SK-N-SH (cell line): ENCODE results near the gene MED29. TPM values are rescaled to one million over a fixed set of nuclear protein-coding genes. Genes with fewer than 3 reads are reported as not detected.
A peak's percentile ranks its signal among the peaks of the same experiment; 100 is the strongest.

ENCODE experiments used
- CTCF ChIA-PET: fragments of 300-600, 350-600 bp; formaldehyde crosslinking; extraction: SDS; loops from one replicate; lab custom pipeline; 2021; lab: Yijun Ruan, JAX
- POLR2A ChIA-PET: fragments of 350-600 bp; sonication (Branson Sonifier 250); formaldehyde crosslinking; extraction: SDS; loops from one replicate; lab custom pipeline; 2020; ENCODE audit warnings: antibody characterized with exemption, inconsistent platforms; lab: Yijun Ruan, JAX
- DNase-seq: peaks from one replicate; pipeline ENCODE4 v3.0.0; 2012
- H2AFZ ChIP-seq: fragments of 200-600 bp; sonication (generic); 2 replicates; pipeline ENCODE4 v1.8.1; 2016; ENCODE audit warnings: antibody characterized with exemption, mild to moderate bottlenecking, low read depth
- H3F3A ChIP-seq: fragments of 200-600 bp; sonication (generic); replicated peaks from 2 replicates; pipeline ENCODE3; 2016; ENCODE audit warnings: antibody characterized with exemption, mild to moderate bottlenecking; ENCODE audit not compliant: insufficient read depth
- H3K27ac ChIP-seq, 2 experiments: fragments of 200-500 bp in 1 of 2; fragments of 200-600 bp in 1 of 2; sonication (Bioruptor generic) in 1 of 2; sonication (generic), shearing (Covaris generic) in 1 of 2; 2 replicates each; pipeline versions ENCODE4 v1.5.1 to v1.6.1; 2014 to 2016; ENCODE audit warnings: low read depth in 2 of 2, inconsistent platforms in 1 of 2, low read length in 1 of 2, mild to moderate bottlenecking in 1 of 2, mixed read lengths in 1 of 2
- H3K27me3 ChIP-seq: fragments of 200-600 bp; sonication (generic), shearing (Covaris generic); 2 replicates; pipeline ENCODE4 v1.6.1; 2016; ENCODE audit warnings: mixed run types; ENCODE audit not compliant: insufficient read depth
- H3K36me3 ChIP-seq, 2 experiments: fragments of 200-500 bp in 1 of 2; fragments of 200-600 bp in 1 of 2; sonication (Bioruptor generic) in 1 of 2; sonication (generic) in 1 of 2; replicated peaks in 1 of 2; 2 replicates each; pipeline versions ENCODE3 to v1.5.1; 2014 to 2016; ENCODE audit warnings: low read length in 1 of 2, mild to moderate bottlenecking in 1 of 2; ENCODE audit not compliant: insufficient read depth in 2 of 2, control insufficient read depth in 1 of 2
- H3K4me1 ChIP-seq, 2 experiments: fragments of 200-500 bp in 1 of 2; fragments of 200-600 bp in 1 of 2; sonication (Bioruptor generic) in 1 of 2; sonication (generic), shearing (Covaris generic) in 1 of 2; 2 replicates each; pipeline versions ENCODE4 v1.5.1 to v1.6.1; 2014 to 2016; ENCODE audit warnings: low read depth in 1 of 2, low read length in 1 of 2, mixed run types in 1 of 2; ENCODE audit not compliant: insufficient read depth in 2 of 2, control insufficient read depth in 1 of 2
- H3K4me2 ChIP-seq: fragments of 200-600 bp; sonication (generic), shearing (Covaris generic); 2 replicates; pipeline ENCODE4 v1.6.1; 2017; ENCODE audit warnings: mixed run types
- H3K4me3 ChIP-seq, 2 experiments: fragments of 200-500 bp in 1 of 2; fragments of 200-600 bp in 1 of 2; sonication (Bioruptor generic) in 1 of 2; sonication (generic), shearing (Covaris generic) in 1 of 2; 2 replicates each; pipeline versions ENCODE4 v1.5.1 to v1.8.1; 2014 to 2016; ENCODE audit warnings: low read depth in 2 of 2, inconsistent platforms in 1 of 2, low read length in 1 of 2, mild to moderate bottlenecking in 1 of 2, mixed read lengths in 1 of 2, moderate library complexity in 1 of 2
- H3K79me2 ChIP-seq: fragments of 200-600 bp; sonication (generic); 2 replicates; pipeline ENCODE4 v1.8.1; 2017; ENCODE audit warnings: mild to moderate bottlenecking; ENCODE audit not compliant: insufficient read depth
- H3K9ac ChIP-seq: fragments of 200-600 bp; sonication (generic); 2 replicates; pipeline ENCODE4 v1.6.1; 2017; ENCODE audit warnings: mixed run types
- H3K9me2 ChIP-seq: fragments of 200-600 bp; sonication (generic); 2 replicates; pipeline ENCODE4 v1.6.1; 2017; ENCODE audit warnings: mixed run types
- H3K9me3 ChIP-seq: fragments of 200-600 bp; sonication (generic); 2 replicates; pipeline ENCODE4 v1.6.1; 2017; ENCODE audit warnings: mixed run types, mild to moderate bottlenecking, moderate library complexity
- H4K20me1 ChIP-seq: fragments of 200-600 bp; sonication (generic); 2 replicates; pipeline ENCODE4 v1.6.1; 2017; ENCODE audit warnings: mild to moderate bottlenecking, mixed run types; ENCODE audit not compliant: insufficient read depth
- EP300 ChIP-seq, 2 experiments: IDR thresholded peaks; 2 replicates each; pipeline versions ENCODE4 v1.4.0 to v1.6.1; 2012; ENCODE audit warnings: borderline replicate concordance in 1 of 2, low read depth in 1 of 2, low read length in 1 of 2
- EZH2phosphoT487 ChIP-seq: fragments of 200-600 bp; sonication (generic); IDR thresholded peaks from 2 replicates; pipeline ENCODE4 v1.6.1; 2017; ENCODE audit warnings: low read depth, mixed run types, mild to moderate bottlenecking, antibody characterized with exemption, moderate library complexity, borderline replicate concordance
- JUND ChIP-seq: IDR thresholded peaks from 2 replicates; pipeline ENCODE4 v1.4.0; 2012
- MXI1 ChIP-seq: IDR thresholded peaks from 2 replicates; pipeline ENCODE4 v1.6.1; 2012; ENCODE audit warnings: mild to moderate bottlenecking, low read depth, low read length, improper control_type of control experiment
- POLR2AphosphoS5 ChIP-seq: IDR thresholded peaks from 2 replicates; pipeline ENCODE4 v1.6.1; 2012; ENCODE audit warnings: low read depth, low read length
- RAD21 ChIP-seq: IDR thresholded peaks from 2 replicates; pipeline ENCODE4 v1.6.1; 2012; ENCODE audit warnings: mild to moderate bottlenecking, low read length
- RFX5 ChIP-seq: IDR thresholded peaks from 2 replicates; pipeline ENCODE4 v1.6.1; 2012; ENCODE audit warnings: mild to moderate bottlenecking, improper control_type of control experiment, low read length
- SIN3A ChIP-seq: IDR thresholded peaks from 2 replicates; pipeline ENCODE4 v1.6.1; 2012; ENCODE audit warnings: low read depth, mild to moderate bottlenecking, low read length, moderate library complexity, borderline replicate concordance
- SMC3 ChIP-seq: IDR thresholded peaks from 2 replicates; pipeline ENCODE4 v1.6.1; 2012; ENCODE audit warnings: low read depth, low read length, improper control_type of control experiment
- TAF1 ChIP-seq: IDR thresholded peaks from 2 replicates; pipeline ENCODE4 v1.6.1; 2012; ENCODE audit warnings: low read depth, mild to moderate bottlenecking, low read length, moderate library complexity, borderline replicate concordance
- TCF12 ChIP-seq: IDR thresholded peaks from 2 replicates; pipeline ENCODE4 v1.4.0; 2012
- TEAD4 ChIP-seq: IDR thresholded peaks from 2 replicates; pipeline ENCODE4 v1.4.0; 2012; ENCODE audit warnings: mild to moderate bottlenecking, borderline replicate concordance; ENCODE audit not compliant: insufficient read depth
- WGBS: methylation state at CpG from one replicate; pipeline ENCODE4 v1.1.6; 2017; ENCODE audit warnings: low lambda C conversion rate; 5-methylcytosine and 5-hydroxymethylcytosine counted together
- polyA plus RNA-seq, 3 experiments: library from polyadenylated mRNA; depleted of rRNA; stranded (reverse); fragments of >200 nt; gene quantifications; 2 replicates each; pipeline ENCODE4 v1.2.3, GENCODE V29; 2012
- TF ChIP-seq, protein P1 (sequence below): IDR thresholded peaks from 2 replicates; pipeline ENCODE4 v1.4.0; 2012; ENCODE audit warnings: low read depth, borderline replicate concordance
- TF ChIP-seq, protein P2 (sequence below): fragments of 150-350 bp; IDR thresholded peaks from 2 replicates; pipeline ENCODE4 v1.6.1; 2016; ENCODE audit warnings: mild to moderate bottlenecking, low read depth, low read length
- TF ChIP-seq, protein P3 (sequence below): IDR thresholded peaks from 2 replicates; pipeline ENCODE4; 2012

The MED29 gene
- polyA plus RNA-seq, 1 of the 3 experiments (the other 2 are of a cell fraction) = 32.0 TPM

DNA sequence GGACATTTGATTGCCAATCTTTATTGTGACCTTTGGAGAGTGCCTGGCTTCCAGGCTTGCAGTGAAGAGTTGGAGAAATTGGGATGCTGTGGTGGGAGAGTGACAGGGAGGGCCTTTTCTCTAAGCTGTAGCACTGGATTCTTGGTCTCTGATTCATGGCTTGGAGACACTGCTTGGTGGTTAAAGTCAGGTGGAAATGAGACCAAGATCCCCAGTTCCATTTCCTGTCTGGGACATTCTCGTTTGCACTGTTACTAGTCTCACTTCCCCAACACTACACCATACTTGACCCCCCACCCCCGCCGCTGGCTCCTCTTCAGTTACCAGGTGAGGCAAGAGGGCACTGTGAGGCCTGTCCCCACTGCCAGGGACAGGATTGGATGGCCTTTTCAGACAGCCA, 57.1 kb downstream of the MED29 start:
- peak overlapping the region; percentile 97 for H3K4me2 ChIP-seq
- H3K9me3 ChIP-seq = no peaks in the 10 kb centered on the region
- H3K9me2 ChIP-seq = no peaks in the 10 kb centered on the region
- H3K4me1 ChIP-seq = peaks cover 4 to 12% of the 10 kb centered on the region in 2 experiments; a peak in 3 of 4 replicates
- no peak for DNase-seq
- H3K79me2 ChIP-seq = peaks cover 98% of the 10 kb centered on the region
- H3K27me3 ChIP-seq = no peaks in the 10 kb centered on the region
- peaks cover 43% of the 10 kb centered on the region for H4K20me1 ChIP-seq
- no peak for TF ChIP-seq POLR2AphosphoS5
- peaks cover 0 to 26% of the 10 kb centered on the region in 2 experiments for H3K36me3 ChIP-seq
- H3K9ac ChIP-seq = 0 out of 2 replicates have a peak overlapping the region, but pooled peaks have one; percentile 14
- peaks cover 23% of the 10 kb centered on the region for H3F3A ChIP-seq
- 89% methylated on average over 3 of the region's 3 CpGs for WGBS
- H3K4me3 ChIP-seq = no peak overlapping the region
- H2AFZ ChIP-seq = no peak overlapping the region
- ChIA-PET POLR2A (no interaction called here), CTCF (interaction anchor here (0.7 kb wide), 2 partner anchors 85 to 91 kb away, joined by 3 read pairs; partner anchors contain the start of gene EID2)
- H3K27ac ChIP-seq = no peak overlapping the region

DNA sequence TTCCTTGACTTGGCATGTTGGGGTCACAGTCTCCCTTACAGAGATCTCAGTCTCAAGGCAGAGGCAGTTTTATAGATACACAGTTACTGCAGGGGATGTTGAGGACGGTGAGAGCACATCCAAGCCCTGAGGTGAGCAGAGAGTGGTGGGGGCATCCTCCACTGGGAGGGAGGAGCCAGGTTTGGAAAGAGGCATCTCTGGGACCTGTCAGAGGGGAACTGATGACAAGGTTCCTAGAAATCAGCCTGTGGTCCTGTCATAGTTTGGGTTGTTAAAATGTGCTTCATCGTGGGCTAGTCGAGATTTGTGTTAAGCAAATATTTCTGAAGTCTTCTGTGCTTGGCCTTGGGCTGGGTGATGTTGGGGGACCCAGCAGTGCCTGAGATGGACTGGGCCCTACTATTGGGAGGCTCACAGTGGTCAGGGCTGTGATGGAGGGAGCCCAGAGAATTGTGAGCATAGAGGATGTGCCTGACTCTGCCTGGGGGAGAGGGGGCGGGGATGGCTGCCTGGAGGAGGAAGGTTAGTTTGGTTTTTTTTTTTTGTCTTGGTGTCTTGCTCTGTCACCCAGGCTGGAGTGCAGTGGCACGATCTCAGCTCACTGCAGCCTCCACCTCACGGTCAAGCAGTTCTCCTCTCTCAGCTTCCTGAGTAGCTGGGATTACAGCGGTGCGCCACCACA, 58.1 kb downstream of the MED29 start:
- H4K20me1 ChIP-seq = peaks cover 43% of the 10 kb centered on the region
- no peaks in the 10 kb centered on the region for H3K27me3 ChIP-seq
- H3K27ac ChIP-seq = no peak overlapping the region
- peaks cover 4 to 12% of the 10 kb centered on the region in 2 experiments; a peak in 3 of 4 replicates for H3K4me1 ChIP-seq
- no peak overlapping the region for H3K4me2 ChIP-seq
- no peaks in the 10 kb centered on the region for H3K9me3 ChIP-seq
- peaks cover 98% of the 10 kb centered on the region for H3K79me2 ChIP-seq
- H3K36me3 ChIP-seq = peaks cover 4 to 32% of the 10 kb centered on the region in 2 experiments
- H3K4me3 ChIP-seq = no peak overlapping the region
- H3F3A ChIP-seq = peaks cover 29% of the 10 kb centered on the region
- no peak for DNase-seq
- WGBS = 88% methylated on average over 8 of the region's 8 CpGs
- POLR2A ChIA-PET = no interaction called here
- no peak for TF ChIP-seq TCF12
- no peak for TF ChIP-seq TEAD4
- TF ChIP-seq, protein P1, sequence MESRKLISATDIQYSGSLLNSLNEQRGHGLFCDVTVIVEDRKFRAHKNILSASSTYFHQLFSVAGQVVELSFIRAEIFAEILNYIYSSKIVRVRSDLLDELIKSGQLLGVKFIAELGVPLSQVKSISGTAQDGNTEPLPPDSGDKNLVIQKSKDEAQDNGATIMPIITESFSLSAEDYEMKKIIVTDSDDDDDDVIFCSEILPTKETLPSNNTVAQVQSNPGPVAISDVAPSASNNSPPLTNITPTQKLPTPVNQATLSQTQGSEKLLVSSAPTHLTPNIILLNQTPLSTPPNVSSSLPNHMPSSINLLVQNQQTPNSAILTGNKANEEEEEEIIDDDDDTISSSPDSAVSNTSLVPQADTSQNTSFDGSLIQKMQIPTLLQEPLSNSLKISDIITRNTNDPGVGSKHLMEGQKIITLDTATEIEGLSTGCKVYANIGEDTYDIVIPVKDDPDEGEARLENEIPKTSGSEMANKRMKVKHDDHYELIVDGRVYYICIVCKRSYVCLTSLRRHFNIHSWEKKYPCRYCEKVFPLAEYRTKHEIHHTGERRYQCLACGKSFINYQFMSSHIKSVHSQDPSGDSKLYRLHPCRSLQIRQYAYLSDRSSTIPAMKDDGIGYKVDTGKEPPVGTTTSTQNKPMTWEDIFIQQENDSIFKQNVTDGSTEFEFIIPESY = no peak
- TF ChIP-seq RAD21 = no peak
- TF ChIP-seq EZH2phosphoT487 = no peak
- no peak for TF ChIP-seq EP300 (IDR thresholded peaks at IDR 0.05; ENCODE audit: borderline replicate concordance in 1 of 2, low read depth in 1 of 2, low read length in 1 of 2)
- no peak for TF ChIP-seq MXI1
- no peak for TF ChIP-seq RFX5
- TF ChIP-seq JUND = no peak
- no peak for TF ChIP-seq SIN3A
- TF ChIP-seq, protein P2, sequence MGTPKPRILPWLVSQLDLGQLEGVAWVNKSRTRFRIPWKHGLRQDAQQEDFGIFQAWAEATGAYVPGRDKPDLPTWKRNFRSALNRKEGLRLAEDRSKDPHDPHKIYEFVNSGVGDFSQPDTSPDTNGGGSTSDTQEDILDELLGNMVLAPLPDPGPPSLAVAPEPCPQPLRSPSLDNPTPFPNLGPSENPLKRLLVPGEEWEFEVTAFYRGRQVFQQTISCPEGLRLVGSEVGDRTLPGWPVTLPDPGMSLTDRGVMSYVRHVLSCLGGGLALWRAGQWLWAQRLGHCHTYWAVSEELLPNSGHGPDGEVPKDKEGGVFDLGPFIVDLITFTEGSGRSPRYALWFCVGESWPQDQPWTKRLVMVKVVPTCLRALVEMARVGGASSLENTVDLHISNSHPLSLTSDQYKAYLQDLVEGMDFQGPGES = no peak
- no peak for TF ChIP-seq TAF1
- TF ChIP-seq, protein P3, sequence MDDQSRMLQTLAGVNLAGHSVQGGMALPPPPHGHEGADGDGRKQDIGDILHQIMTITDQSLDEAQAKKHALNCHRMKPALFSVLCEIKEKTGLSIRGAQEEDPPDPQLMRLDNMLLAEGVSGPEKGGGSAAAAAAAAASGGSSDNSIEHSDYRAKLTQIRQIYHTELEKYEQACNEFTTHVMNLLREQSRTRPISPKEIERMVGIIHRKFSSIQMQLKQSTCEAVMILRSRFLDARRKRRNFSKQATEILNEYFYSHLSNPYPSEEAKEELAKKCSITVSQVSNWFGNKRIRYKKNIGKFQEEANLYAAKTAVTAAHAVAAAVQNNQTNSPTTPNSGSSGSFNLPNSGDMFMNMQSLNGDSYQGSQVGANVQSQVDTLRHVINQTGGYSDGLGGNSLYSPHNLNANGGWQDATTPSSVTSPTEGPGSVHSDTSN = no peak
- TF ChIP-seq SMC3 = no peak
- TF ChIP-seq, all 33 proteins: peak for 0
- no peak overlapping the region for H2AFZ ChIP-seq
- H3K9ac ChIP-seq = no peak overlapping the region
- CTCF ChIA-PET = interaction anchor here (0.7 to 1.5 kb wide), 3 partner anchors 8 to 90 kb away, joined by 3 to 5 read pairs (median 3); partner anchors contain the start of gene EID2
- no peaks in the 10 kb centered on the region for H3K9me2 ChIP-seq
